ENCODE measurements around the gene CCDC32.

- TF ChIP-seq CTCF (IDR thresholded peaks at IDR 0.05) = no peak
- TF ChIP-seq POLR2A (IDR thresholded peaks at IDR 0.05) = no peak
Observed at GRCh38 chr15:40603935-40604334, 39.1 kb upstream of the CCDC32 start.
